Breast epithelium (tissue), 4 donors: ENCODE measurements around the gene ZNF710. TPM values are rescaled to one million over a fixed set of nuclear protein-coding genes. Genes with fewer than 3 reads are reported as not detected.

ENCODE experiments used
- DNase-seq, 2 donors: peaks; one replicate each; pipeline ENCODE4 v3.0.0-alpha.2; 2019; ENCODE audit warnings: low spot score in 2 of 2
- H3K27ac ChIP-seq, 2 donors: fragments of 200-600 bp; sonication (generic) in 1 of 2; one replicate each; pipeline ENCODE4 v1.5.1; 2016 to 2019; ENCODE audit warnings: mild to moderate bottlenecking in 1 of 2
- H3K27me3 ChIP-seq, 2 donors: fragments of 200-600 bp; sonication (generic) in 1 of 2; one replicate each; pipeline versions ENCODE4 v1.5.1 to v1.6.0; 2017 to 2019; ENCODE audit warnings: control low read depth in 1 of 2, mild to moderate bottlenecking in 1 of 2
- H3K36me3 ChIP-seq: fragments of 200-600 bp; one replicate; pipeline ENCODE4 v1.5.1; 2019
- H3K4me1 ChIP-seq, 2 donors: fragments of 200-600 bp; sonication (generic); one replicate each; pipeline ENCODE4 v1.5.1; 2016 to 2019; ENCODE audit warnings: control low read depth in 1 of 2
- H3K4me3 ChIP-seq, 3 donors: fragments of 200-600 bp; sonication (generic); 1 replicate in 2 of 3; 2 replicates in 1 of 3; pipeline ENCODE4 v1.5.1; 2016 to 2019; ENCODE audit warnings: mild to moderate bottlenecking in 3 of 3, moderate library complexity in 2 of 3
- H3K9me3 ChIP-seq, 2 donors: fragments of 200-600 bp; sonication (generic) in 1 of 2; one replicate each; pipeline ENCODE4 v1.5.1; 2016 to 2019; ENCODE audit warnings: control low read depth in 1 of 2
- POLR2A ChIP-seq: fragments of 450-650 bp; IDR thresholded peaks from one replicate; pipeline ENCODE4 v1.6.1; 2016; ENCODE audit warnings: antibody characterized with exemption, mild to moderate bottlenecking, moderate library complexity
- POLR2AphosphoS5 ChIP-seq, 3 donors: sonication (generic); formaldehyde crosslinking; IDR thresholded peaks; one replicate each; pipeline ENCODE4 v1.6.1; 2017; ENCODE audit warnings: antibody characterized with exemption in 3 of 3
- intact Hi-C: fragments of 100-400 bp; cut with DNase I; formaldehyde crosslinking; loops from one replicate; pipeline ENCODE4 v1.15.1; 2023; ENCODE audit warnings: low total_unique reads
- total RNA-seq, 3 donors: library from RNA; depleted of rRNA; stranded (reverse); fragments of >200 nt; gene quantifications; one replicate each; pipeline ENCODE4 v1.1.0, GENCODE V29; 2016
- TF ChIP-seq, protein P1 (sequence below), 3 donors: fragments of 450-650 bp; IDR thresholded peaks; one replicate each; pipeline ENCODE4 v1.5.1; 2016 to 2017; ENCODE audit warnings: antibody characterized with exemption in 3 of 3, mild to moderate bottlenecking in 3 of 3, moderate library complexity in 3 of 3

Gene ZNF710
- total RNA-seq, 3 donors from 2014 or later: 4.0 to 14.4 (median 10.4) TPM

DNA sequence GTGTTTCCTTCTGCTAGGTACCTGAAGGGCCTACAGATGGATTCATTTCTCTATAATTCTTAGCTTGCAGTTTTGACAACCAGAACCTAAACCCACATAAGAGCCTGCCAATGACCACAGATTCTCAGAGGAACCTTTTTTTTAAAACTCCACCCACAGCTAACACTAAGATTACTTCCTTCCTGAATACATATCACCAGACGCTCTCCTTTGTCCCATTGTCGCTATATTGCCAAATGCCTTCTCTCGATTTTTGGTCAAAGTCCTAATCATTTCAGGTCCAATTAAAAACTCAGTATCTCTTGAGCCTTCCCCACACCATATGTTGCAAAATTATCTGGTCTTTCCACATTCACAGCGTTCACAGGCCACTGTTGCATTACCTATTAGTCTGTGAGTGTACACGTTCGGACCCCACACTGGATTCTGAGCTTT, 12.4 kb downstream of the ZNF710 start:
- no peak for DNase-seq
- no peaks in the 10 kb centered on the region for H3K27me3 ChIP-seq
- H3K4me3 ChIP-seq: no peak overlapping the region
- TF ChIP-seq POLR2A: no peak
- TF ChIP-seq, protein P1, sequence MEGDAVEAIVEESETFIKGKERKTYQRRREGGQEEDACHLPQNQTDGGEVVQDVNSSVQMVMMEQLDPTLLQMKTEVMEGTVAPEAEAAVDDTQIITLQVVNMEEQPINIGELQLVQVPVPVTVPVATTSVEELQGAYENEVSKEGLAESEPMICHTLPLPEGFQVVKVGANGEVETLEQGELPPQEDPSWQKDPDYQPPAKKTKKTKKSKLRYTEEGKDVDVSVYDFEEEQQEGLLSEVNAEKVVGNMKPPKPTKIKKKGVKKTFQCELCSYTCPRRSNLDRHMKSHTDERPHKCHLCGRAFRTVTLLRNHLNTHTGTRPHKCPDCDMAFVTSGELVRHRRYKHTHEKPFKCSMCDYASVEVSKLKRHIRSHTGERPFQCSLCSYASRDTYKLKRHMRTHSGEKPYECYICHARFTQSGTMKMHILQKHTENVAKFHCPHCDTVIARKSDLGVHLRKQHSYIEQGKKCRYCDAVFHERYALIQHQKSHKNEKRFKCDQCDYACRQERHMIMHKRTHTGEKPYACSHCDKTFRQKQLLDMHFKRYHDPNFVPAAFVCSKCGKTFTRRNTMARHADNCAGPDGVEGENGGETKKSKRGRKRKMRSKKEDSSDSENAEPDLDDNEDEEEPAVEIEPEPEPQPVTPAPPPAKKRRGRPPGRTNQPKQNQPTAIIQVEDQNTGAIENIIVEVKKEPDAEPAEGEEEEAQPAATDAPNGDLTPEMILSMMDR (IDR thresholded peaks at IDR 0.05): no peak
- H3K36me3 ChIP-seq: no peaks in the 10 kb centered on the region
- H3K27ac ChIP-seq: no peak overlapping the region
- intact Hi-C loops: no loop called here
- peaks cover 12 to 14% of the 10 kb centered on the region in 2 donors for H3K9me3 ChIP-seq
- H3K4me1 ChIP-seq: no peaks in the 10 kb centered on the region

DNA sequence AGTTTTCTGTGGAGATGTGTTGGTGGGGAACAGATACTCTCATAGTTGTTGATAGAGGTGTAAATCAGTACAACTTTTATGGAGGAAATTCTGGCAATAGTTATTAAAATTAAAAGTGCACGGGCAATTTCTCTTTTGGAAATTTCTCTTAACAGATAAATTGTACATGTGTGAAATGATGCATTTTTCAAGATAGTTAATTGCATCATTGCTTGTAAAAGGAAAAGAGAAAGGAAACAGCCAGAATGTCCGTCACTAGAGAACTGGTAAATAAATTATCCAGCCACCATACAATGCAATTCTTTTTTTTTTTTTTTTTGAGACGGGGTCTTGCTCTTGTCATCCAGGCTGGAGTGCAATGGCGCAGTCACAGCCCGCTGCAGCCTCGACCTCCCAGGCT, 14.2 kb downstream of the ZNF710 start:
- Histone ChIP-seq H3K4me3 (no peak overlapping the region), H3K36me3 (no peaks in the 10 kb centered on the region), H3K9me3 (peaks cover 12 to 14% of the 10 kb centered on the region in 2 donors), H3K4me1 (no peaks in the 10 kb centered on the region), H3K27ac (no peak overlapping the region), H3K27me3 (no peaks in the 10 kb centered on the region)
- DNase-seq: no peak
- TF ChIP-seq, protein P1 (IDR thresholded peaks at IDR 0.05): no peak
- TF ChIP-seq POLR2AphosphoS5 (IDR thresholded peaks at IDR 0.05) (no peak), POLR2A (no peak)
- intact Hi-C loops: no loop called here

DNA sequence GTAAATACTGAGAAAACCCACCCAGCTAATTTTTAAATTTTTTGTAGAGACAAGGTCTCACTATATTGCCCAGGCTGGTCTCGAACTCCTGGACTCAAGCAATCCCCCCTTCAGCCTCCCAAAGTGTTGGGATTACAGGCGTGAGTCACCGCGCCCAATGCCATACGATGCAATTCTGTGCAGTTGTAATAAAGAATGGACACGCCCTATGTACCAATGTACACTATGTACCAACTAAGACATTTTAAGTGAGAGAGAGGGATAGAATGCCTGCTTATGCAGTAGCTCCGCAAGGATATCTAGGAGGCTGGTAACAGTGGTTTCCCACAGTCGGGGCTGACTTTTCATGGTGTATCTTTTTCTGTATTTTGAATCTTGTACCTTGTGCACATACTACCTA, 14.6 kb downstream of the ZNF710 start:
- no peak for DNase-seq

GRCh38 chr15:90016721-90017120, 15.6 kb downstream of the ZNF710 start:
- H3K4me3 ChIP-seq: no peak overlapping the region
- H3K9me3 ChIP-seq: peaks cover 5 to 12% of the 10 kb centered on the region in 2 donors
- DNase-seq: no peak
- intact Hi-C loops: no loop called here
- H3K27me3 ChIP-seq: no peaks in the 10 kb centered on the region
- H3K4me1 ChIP-seq: no peaks in the 10 kb centered on the region
- no peaks in the 10 kb centered on the region for H3K36me3 ChIP-seq
- no peak for TF ChIP-seq POLR2AphosphoS5 (IDR thresholded peaks at IDR 0.05)
- TF ChIP-seq, protein P1 (IDR thresholded peaks at IDR 0.05): no peak
- no peak for TF ChIP-seq POLR2A
- H3K27ac ChIP-seq: no peak overlapping the region

More for the DNA sequence above, 14.6 kb downstream of the ZNF710 start:
- Histone ChIP-seq H3K4me3 (no peak overlapping the region), H3K27me3 (no peaks in the 10 kb centered on the region), H3K9me3 (peaks cover 12 to 14% of the 10 kb centered on the region in 2 donors), H3K27ac (no peak overlapping the region), H3K36me3 (no peaks in the 10 kb centered on the region), H3K4me1 (no peaks in the 10 kb centered on the region)
- intact Hi-C loops: no loop called here
- TF ChIP-seq POLR2AphosphoS5 (IDR thresholded peaks at IDR 0.05) (no peak), POLR2A (no peak)
- TF ChIP-seq, protein P1 (IDR thresholded peaks at IDR 0.05): no peak

- no peak for TF ChIP-seq POLR2A
- TF ChIP-seq POLR2AphosphoS5 (IDR thresholded peaks at IDR 0.05): no peak
- TF ChIP-seq, protein P1 (IDR thresholded peaks at IDR 0.05): no peak
- Histone ChIP-seq H3K27me3 (no peaks in the 10 kb centered on the region), H3K4me1 (no peaks in the 10 kb centered on the region), H3K36me3 (no peaks in the 10 kb centered on the region), H3K27ac (no peak overlapping the region), H3K4me3 (no peak overlapping the region), H3K9me3 (peaks cover 0 to under 1% of the 10 kb centered on the region in 2 donors)
- DNase-seq: no peak
- intact Hi-C loops: no loop called here
These were observed 17.2 kb downstream of the ZNF710 start for GRCh38 chr15:90018216-90018831.
